GM12878 (cell line): Measurements from ENCODE around the gene NFE2L2. TPM values are rescaled to one million over a fixed set of nuclear protein-coding genes. Genes with fewer than 3 reads are reported as not detected.

ENCODE experiments used
- ATAC-seq: fragments of 200-7000 bp; cut with Tn5 transposase; 3 replicates; pipeline ENCODE4 v1.9.1; 2020; ENCODE audit warnings: mild to moderate bottlenecking, moderate library complexity
- BruUV-seq: library from RNA; stranded (reverse); fragments of 400-500 nt; replicated peaks from 2 replicates; lab custom pipeline; 2021; lab: Mats Ljungman, UMichigan
- CTCF ChIA-PET: fragments of 300-600 bp; sonication (Branson Sonifier 250); formaldehyde crosslinking; extraction: SDS; loops from one replicate; lab custom pipeline; 2021; ENCODE audit warnings: inconsistent platforms; lab: Yijun Ruan, JAX
- POLR2A ChIA-PET: fragments of 350-600 bp; formaldehyde crosslinking; extraction: SDS; loops from one replicate; lab custom pipeline; 2021; ENCODE audit warnings: inconsistent platforms; lab: Charles Lee
- RAD21 ChIA-PET: fragments of 300-600 bp; sonication (Branson Sonifier 250); formaldehyde crosslinking; loops from one replicate; lab custom pipeline; 2023; ENCODE audit warnings: antibody characterized with exemption; ENCODE audit not compliant: unreplicated experiment; lab: Charles Lee
- SMC1A ChIA-PET: fragments of 300-600 bp; sonication (Branson Sonifier 250); formaldehyde crosslinking; loops from one replicate; lab custom pipeline; 2023; ENCODE audit not compliant: unreplicated experiment, uncharacterized antibody; lab: Charles Lee
- DNase-seq: peaks from one replicate; pipeline ENCODE4 v3.0.0-alpha.2; 2011; ENCODE audit warnings: low read depth, low spot score
- FAIRE-seq: peaks from 3 replicates; lab custom pipeline; 2011; peaks lifted over from hg19 to GRCh38; lab: Jason Lieb, UNC
- H2AFZ ChIP-seq: 2 replicates; pipeline ENCODE4 v1.6.0; 2011; ENCODE audit warnings: low read depth, low read length, control low read depth; ENCODE audit not compliant: control insufficient read depth
- H3K27ac ChIP-seq: 2 replicates; pipeline ENCODE4 v1.5.1; 2011; ENCODE audit warnings: control low read depth; ENCODE audit not compliant: control insufficient read depth, insufficient read depth
- H3K27me3 ChIP-seq, 2 experiments: replicated peaks in 1 of 2; 2 replicates each; pipeline versions ENCODE4 v1.6.0 to v1.6.1; 2011; ENCODE audit warnings: low read length in 1 of 2; ENCODE audit not compliant: control insufficient read depth in 2 of 2, insufficient read depth in 2 of 2
- H3K36me3 ChIP-seq, 2 experiments: 2 replicates each; pipeline ENCODE4 v1.5.1; 2011; ENCODE audit warnings: low read length in 1 of 2; ENCODE audit not compliant: control insufficient read depth in 2 of 2, insufficient read depth in 2 of 2
- H3K4me1 ChIP-seq: 2 replicates; pipeline ENCODE4 v1.6.1; 2011; ENCODE audit warnings: mild to moderate bottlenecking, low read length, moderate library complexity, mixed read lengths; ENCODE audit not compliant: control insufficient read depth, insufficient read depth
- H3K4me2 ChIP-seq: 2 replicates; pipeline ENCODE4 v1.6.0; 2011; ENCODE audit warnings: control low read depth; ENCODE audit not compliant: control insufficient read depth, insufficient read depth
- H3K4me3 ChIP-seq: fragments of 200-600 bp; sonication (generic); 2 replicates; pipeline ENCODE4 v1.5.1; 2016
- H3K79me2 ChIP-seq: 2 replicates; pipeline ENCODE4 v1.6.0; 2011; ENCODE audit warnings: low read length; ENCODE audit not compliant: control insufficient read depth, insufficient read depth
- H3K9ac ChIP-seq: 2 replicates; pipeline ENCODE4 v1.8.0; 2011; ENCODE audit warnings: low read length, control low read depth, mixed read lengths; ENCODE audit not compliant: control insufficient read depth, insufficient read depth
- H3K9me3 ChIP-seq: replicated peaks from 3 replicates; pipeline ENCODE4 v1.5.1; 2011; ENCODE audit warnings: mild to moderate bottlenecking, low read length; ENCODE audit not compliant: control insufficient read depth, insufficient read depth
- H4K20me1 ChIP-seq: 2 replicates; pipeline ENCODE4 v1.6.0; 2011; ENCODE audit not compliant: control insufficient read depth, insufficient read depth
- ATF2 ChIP-seq: IDR thresholded peaks from 2 replicates; pipeline ENCODE4 v1.6.1; 2012; ENCODE audit warnings: low read length, inconsistent platforms
- CHD4 ChIP-seq: fragments of 200-600 bp; sonication (generic); IDR thresholded peaks from 2 replicates; pipeline ENCODE4 v1.6.1; 2016; ENCODE audit warnings: mild to moderate bottlenecking
- CREB1 ChIP-seq: IDR thresholded peaks from 2 replicates; pipeline ENCODE4 v1.6.1; 2012; ENCODE audit warnings: low read depth, mild to moderate bottlenecking, inconsistent platforms
- E2F4 ChIP-seq: IDR thresholded peaks from 2 replicates; pipeline ENCODE4 v1.6.1; 2012; ENCODE audit warnings: low read depth, low read length, improper control_type of control experiment
- EED ChIP-seq: sonication (generic); IDR thresholded peaks from 2 replicates; pipeline ENCODE4 v1.6.1; 2016; ENCODE audit warnings: antibody characterized with exemption, low read depth
- HDAC6 ChIP-seq: fragments of 200-600 bp; sonication (generic); IDR thresholded peaks from one replicate; pipeline ENCODE4 v1.8.0; 2017; ENCODE audit warnings: antibody characterized with exemption; ENCODE audit not compliant: unreplicated experiment
- HSF1 ChIP-seq: fragments of 150-350 bp; IDR thresholded peaks from 2 replicates; pipeline ENCODE4 v1.6.1; 2014; ENCODE audit warnings: mild to moderate bottlenecking, low read depth, low read length
- IRF4 ChIP-seq: IDR thresholded peaks from 2 replicates; pipeline ENCODE4 v1.6.1; 2011; ENCODE audit warnings: low read depth, low read length
- KLF5 ChIP-seq: fragments of 450-650 bp; IDR thresholded peaks from 2 replicates; pipeline ENCODE4 v1.6.1; 2014; ENCODE audit warnings: mild to moderate bottlenecking; ENCODE audit not compliant: partially characterized antibody
- LARP7 ChIP-seq: fragments of 450-650 bp; IDR thresholded peaks from 2 replicates; pipeline ENCODE4 v1.6.1; 2017; ENCODE audit warnings: mild to moderate bottlenecking
- NR2F1 ChIP-seq: fragments of 450-650 bp; conservative IDR thresholded peaks from 2 replicates; pipeline ENCODE4 v1.6.1; 2017; ENCODE audit warnings: mild to moderate bottlenecking
- NRF1 ChIP-seq: conservative IDR thresholded peaks from 2 replicates; pipeline ENCODE4 v1.6.1; 2011; ENCODE audit warnings: mild to moderate bottlenecking, low read depth, low read length, improper control_type of control experiment
- RB1 ChIP-seq: fragments of 450-650 bp; formaldehyde crosslinking; IDR thresholded peaks from 2 replicates; pipeline ENCODE4 v1.6.1; 2017; ENCODE audit warnings: mild to moderate bottlenecking, borderline replicate concordance
- RBBP5 ChIP-seq: fragments of 200-600 bp; sonication (generic); conservative IDR thresholded peaks from 2 replicates; pipeline ENCODE4 v1.6.1; 2016
- ZSCAN29 ChIP-seq: fragments of 450-650 bp; IDR thresholded peaks from 2 replicates; pipeline ENCODE4 v1.6.1; 2017; ENCODE audit warnings: mild to moderate bottlenecking, moderate library complexity
- WGBS: methylation state at CpG from one replicate; pipeline ENCODE4 v1.1.6; 2016; ENCODE audit warnings: low lambda C conversion rate; ENCODE audit not compliant: insufficient replicate concordance, insufficient coverage; ENCODE audit errors: missing lambda C conversion rate; 5-methylcytosine and 5-hydroxymethylcytosine counted together
- in situ Hi-C: fragments of 300-500 bp; cut with MboI; formaldehyde crosslinking; loops from 9 replicates; pipeline ENCODE4 v1.14.3; 2018; ENCODE audit warnings: mixed read lengths
- intact Hi-C: fragments of 100-400 bp; cut with micrococcal nuclease; formaldehyde crosslinking; loops from one replicate; pipeline ENCODE4 v1.14.2; 2022; ENCODE audit not compliant: unreplicated experiment
- polyA plus RNA-seq, 11 experiments: library from polyadenylated mRNA; depleted of rRNA in 4 of 11; unstranded in 6 of 11; stranded (reverse) in 5 of 11; fragments of >200 nt; fragmentation: Nextera tagmentation in 4 of 11; fragmentation: Illumina TruSeq in 1 of 11; extraction: Ambion mirVana in 4 of 11; extraction: Trizol in 1 of 11; gene quantifications; 1 replicate in 1 of 11; 2 replicates in 10 of 11; pipeline versions ENCODE4 v1.2.1 to v1.2.3, GENCODE V29; 2011 to 2016; ENCODE audit warnings: inconsistent platforms in 2 of 11, missing spikeins in 2 of 11, low read depth in 1 of 11
- total RNA-seq, 4 experiments: library from RNA; depleted of rRNA in 3 of 4; stranded (reverse); fragments of >200 nt in 3 of 4; fragmentation: Illumina TruSeq in 1 of 4; extraction: Trizol in 1 of 4; gene quantifications; 2 replicates each; pipeline versions ENCODE4 v1.2.1 to v1.2.3, GENCODE V29; 2013 to 2021

The NFE2L2 gene
- total and polyA plus RNA-seq, 10 of the 15 experiments (the other 5 are each of a cell fraction or from before 2014, with no cell fraction given) = 18.4 to 69.8 (median 37.1) TPM

- no TSS peak for BruUV-seq
- ChIA-PET RAD21 (interaction anchor here (4.5 to 5.8 kb wide), 2 partner anchors 20 to 119 kb away, joined by 42 to 52 read pairs; partner anchors contain the start of gene NFE2L2), SMC1A (interaction anchor here (1.9 to 9.1 kb wide), 4 partner anchors 11 to 119 kb away, joined by 5 to 94 read pairs (median 56); partner anchors contain the start of gene NFE2L2), CTCF (interaction anchor here (0.7 to 6.8 kb wide), 5 partner anchors 10 to 119 kb away, joined by 3 to 95 read pairs (median 29); partner anchors contain the start of gene NFE2L2), POLR2A (interaction anchor here (1.0 to 6.0 kb wide), 2 partner anchors 9 to 21 kb away, joined by 4 to 76 read pairs; partner anchors contain the start of gene NFE2L2)
- ATAC-seq (no peak), FAIRE-seq (no peak), DNase-seq (no peak)
- 91% methylated on average over 4 of the region's 4 CpGs for WGBS
- Histone ChIP-seq H4K20me1 (no peaks in the 10 kb centered on the region), H3K4me3 (no peak overlapping the region), H3K27me3 (no peaks in the 10 kb centered on the region), H3K27ac (no peak overlapping the region), H3K9me3 (no peaks in the 10 kb centered on the region), H3K4me1 (peaks cover 20% of the 10 kb centered on the region), H2AFZ (no peak overlapping the region), H3K4me2 (no peak overlapping the region), H3K9ac (no peak overlapping the region), H3K79me2 (no peaks in the 10 kb centered on the region), H3K36me3 (no peaks in the 10 kb centered on the region)
- no peak for TF ChIP-seq ATF2
- no peak for TF ChIP-seq EED
- no peak for TF ChIP-seq CHD4
- TF ChIP-seq NRF1 = no peak
- no peak for TF ChIP-seq LARP7
- no peak for TF ChIP-seq HDAC6
- TF ChIP-seq RBBP5 = no peak
- TF ChIP-seq NR2F1 = no peak
- TF ChIP-seq KLF5 = no peak
- no peak for TF ChIP-seq E2F4
- no peak for TF ChIP-seq CREB1
- no peak for TF ChIP-seq IRF4
- TF ChIP-seq HSF1 = no peak
- no peak for TF ChIP-seq ZSCAN29
- no peak for TF ChIP-seq RB1
- in situ Hi-C loops (no loop called here), intact Hi-C loops (no loop called here)
Measured at GRCh38 chr2:177283906-177284305, 19.4 kb upstream of the NFE2L2 start.
